HG02840 (cell line): ENCODE data around the gene GAS7.

ENCODE experiments used
- ATAC-seq: cut with Tn5 transposase; IDR thresholded peaks from one replicate; pipeline ENCODE4 v1.9.1; 2021; ENCODE audit warnings: mild to moderate bottlenecking, moderate library complexity, moderate number of reproducible peaks; ENCODE audit not compliant: unreplicated experiment, low FRiP score

GAS7 gene

DNA sequence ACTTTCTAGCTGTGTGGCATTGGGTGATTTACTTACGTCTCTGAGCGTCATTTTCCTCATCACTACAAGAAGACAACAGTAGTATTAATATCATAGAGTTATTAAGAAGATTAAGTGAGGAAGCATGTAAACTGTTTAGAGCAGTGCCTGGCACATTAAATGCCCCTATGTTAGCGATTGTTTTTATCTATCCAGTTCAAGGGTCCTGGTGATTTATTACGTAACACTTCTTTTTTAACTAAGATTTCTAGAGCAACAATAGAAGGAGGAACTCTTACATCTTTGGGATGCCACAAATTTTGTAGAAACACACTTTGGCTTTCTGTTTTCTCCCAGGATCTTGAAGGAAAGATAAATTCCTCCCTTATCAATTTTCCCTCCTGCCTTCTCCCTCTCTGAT, 3.3 kb upstream of the GAS7 start:
- no peak for ATAC-seq

DNA sequence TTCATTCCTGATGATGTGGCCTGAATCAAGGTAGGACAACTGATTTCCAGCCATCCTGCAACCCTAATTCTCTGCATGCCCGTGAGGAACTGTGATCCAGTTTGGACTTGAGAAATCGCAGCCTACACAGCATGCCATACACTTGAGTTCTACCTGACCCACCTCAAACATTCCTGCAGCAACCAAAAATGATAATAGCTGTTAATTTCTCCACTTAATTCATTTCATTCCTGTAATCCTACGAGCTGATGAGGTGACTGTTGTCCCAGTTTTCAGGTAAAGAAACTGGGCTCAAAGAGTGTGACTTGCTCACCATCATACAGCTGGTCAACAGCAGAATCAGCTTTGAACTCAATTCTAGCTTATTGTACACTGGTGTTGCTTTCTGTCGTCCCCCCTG, 2.2 kb upstream of the GAS7 start:
- no peak for ATAC-seq

DNA sequence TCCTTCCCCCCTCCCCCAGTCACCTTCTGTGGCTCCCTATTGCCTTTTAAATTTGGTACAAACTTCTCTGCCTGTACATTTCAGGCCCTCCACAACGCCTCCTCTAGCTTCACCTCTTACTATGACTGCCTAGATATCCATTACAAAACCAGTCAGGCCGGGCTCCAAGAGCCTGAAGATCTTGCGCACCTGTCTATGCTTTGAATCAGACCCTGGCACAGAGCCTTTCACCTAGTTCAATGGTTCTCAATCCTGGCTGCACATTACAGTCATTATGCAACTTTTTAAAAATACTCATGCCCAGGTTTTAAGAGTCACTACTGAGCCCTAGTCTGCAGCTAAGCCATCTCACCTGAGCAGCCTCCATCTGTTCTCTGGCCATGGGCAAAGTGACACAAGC, 1.6 kb upstream of the GAS7 start:
- no peak for ATAC-seq

DNA sequence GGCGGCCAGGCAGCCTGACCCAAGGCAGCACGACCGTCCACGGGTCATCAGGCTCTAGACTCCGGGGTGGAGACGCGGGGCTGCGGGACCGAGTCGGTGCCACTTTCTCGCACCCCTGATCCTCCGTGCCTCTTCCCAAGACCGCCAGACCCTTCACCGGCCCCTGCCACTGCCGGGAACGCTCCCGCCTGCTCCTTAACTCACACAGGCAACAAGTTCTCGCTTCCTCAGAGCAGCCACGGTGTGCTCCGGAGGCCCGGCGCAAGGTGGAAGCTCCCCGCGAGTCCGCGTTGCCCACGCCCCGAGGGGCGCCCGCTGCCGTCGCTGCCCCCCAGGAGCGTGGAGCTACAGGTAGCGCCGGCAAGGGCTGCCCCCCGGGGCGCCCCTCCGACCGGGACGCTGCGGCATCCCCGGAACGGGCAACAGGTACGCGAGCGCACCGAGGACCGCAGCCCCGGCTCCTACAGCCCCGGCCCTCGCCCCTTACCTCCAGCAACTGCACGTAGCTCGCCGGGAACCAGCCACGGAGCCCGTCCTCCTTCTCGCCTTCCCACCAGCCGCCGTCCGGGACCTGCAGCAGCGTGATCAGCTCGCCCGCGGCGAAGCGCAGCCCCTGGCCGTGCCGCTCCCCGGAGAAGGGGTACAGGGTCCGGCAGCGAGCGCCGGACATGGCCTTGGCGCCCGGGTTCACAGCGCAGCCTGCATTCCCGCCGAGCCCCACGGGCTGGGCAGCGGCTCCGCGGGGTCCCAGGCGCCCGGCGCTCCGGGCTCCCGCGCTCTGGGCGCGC, 491 bp downstream of the GAS7 start:
- no peak for ATAC-seq

DNA sequence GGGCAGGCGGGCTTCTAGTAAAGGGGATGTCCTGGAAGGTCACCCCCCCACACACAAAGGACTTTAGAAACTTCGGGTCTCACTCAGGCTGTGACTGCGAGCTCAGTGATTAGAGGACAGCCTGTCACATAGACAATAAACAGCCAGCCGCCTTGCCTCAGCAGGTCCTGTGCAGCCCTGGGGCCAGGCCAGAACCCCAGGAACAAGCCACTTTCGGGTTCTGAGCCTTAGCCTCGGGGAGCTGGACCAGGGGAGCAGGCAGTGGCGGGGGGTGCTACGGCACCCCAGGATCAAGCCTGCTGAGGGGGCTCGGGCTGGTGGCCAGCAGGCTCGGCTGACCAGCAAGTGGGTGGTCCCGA, 1.1 kb downstream of the GAS7 start:
- ATAC-seq: no peak

DNA sequence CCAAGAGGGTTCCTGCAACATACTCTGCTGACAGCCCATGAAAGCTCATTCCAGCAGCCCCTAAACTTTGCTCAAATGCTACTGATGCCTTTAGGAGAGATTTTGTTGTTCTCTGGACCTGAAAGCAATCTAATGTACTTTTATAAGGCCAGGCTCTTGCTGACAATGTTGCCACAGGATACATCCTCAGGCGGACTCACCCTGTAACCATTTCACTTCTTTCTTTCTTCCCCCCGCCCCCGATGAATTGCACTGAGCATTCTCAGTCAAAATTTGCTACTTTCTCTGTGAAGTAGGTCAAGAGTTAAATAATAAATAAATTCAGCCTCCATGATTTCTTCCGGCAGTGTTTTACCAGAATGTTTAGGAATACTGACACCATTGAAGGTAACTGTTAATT, 1.5 kb downstream of the GAS7 start:
- no peak for ATAC-seq

DNA sequence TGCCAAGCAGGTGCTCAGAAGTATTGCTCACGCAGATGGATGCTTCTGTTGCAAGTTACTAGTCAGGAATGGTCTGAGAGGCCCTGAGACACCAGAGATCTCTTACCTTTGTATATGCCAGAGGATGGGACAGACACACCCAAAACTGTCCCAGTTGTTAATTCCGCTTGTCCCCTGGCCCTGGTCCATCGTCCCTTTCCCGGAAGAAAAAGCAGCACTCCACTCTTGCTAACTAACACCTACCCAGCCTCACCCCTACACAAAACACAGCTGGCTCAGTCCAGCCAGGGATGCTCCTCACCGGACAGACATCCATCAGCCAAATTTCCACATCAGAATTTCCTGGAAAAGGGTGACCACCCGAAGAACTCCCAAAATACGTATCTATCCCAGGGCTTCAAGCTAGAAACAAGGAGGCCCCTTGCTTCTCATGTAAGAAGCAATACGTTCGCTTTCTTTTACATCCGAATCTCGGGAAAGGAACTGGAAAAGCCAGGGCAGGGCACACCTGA, 2.0 kb downstream of the GAS7 start:
- no peak for ATAC-seq

DNA sequence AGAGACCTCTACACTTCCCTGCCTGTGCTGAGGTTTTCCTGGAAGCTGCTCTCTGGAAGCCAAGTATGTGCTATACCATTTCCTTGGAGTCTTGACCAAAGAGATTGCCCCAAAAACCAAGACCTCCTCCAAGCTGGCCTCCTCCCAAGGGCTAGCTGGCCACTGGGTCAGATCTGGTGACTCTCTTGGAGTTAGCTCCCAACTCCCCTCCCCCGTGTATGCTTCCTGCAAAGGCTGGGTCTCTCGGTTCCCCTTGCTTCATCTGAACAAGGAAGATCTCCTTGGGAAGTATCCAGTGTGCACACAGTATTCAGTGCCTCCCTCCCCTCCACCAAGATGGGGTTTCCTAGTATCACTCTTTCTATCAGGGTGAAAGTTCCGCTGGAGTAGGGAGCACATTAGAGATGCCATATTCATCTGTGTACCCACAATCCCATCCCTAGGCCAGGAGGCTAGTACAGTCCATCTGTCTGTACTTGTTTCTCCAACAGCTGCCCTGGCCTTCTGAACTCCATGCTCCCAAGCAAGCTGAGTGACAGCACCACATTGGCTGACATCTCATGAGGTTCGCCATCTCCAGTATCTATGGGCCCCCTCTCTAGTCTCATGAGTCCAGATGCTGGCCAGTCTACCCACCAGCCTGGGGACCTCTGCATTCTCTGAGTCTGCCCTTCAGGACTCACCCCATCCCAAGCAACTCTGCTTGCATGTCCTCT, 3.2 kb downstream of the GAS7 start:
- no peak for ATAC-seq

DNA sequence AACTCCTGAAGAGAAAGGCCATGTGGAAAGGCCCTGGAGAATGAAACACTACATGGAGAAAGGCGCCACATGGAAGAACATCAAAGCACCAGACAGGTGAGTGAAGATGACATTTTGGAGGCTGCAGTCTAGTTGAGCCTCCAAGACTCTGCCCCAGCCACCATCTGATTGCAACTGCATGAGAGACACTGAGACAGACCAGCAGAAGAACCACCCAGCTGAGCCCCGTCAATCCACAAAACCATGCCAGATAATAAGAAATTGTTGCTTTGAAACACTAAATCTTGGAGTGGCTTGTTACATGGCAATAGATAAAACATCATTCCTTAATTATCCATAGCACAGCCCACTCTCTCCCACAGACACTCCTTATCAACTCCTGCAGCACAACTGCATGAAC, 4.8 kb downstream of the GAS7 start:
- ATAC-seq: no peak

DNA sequence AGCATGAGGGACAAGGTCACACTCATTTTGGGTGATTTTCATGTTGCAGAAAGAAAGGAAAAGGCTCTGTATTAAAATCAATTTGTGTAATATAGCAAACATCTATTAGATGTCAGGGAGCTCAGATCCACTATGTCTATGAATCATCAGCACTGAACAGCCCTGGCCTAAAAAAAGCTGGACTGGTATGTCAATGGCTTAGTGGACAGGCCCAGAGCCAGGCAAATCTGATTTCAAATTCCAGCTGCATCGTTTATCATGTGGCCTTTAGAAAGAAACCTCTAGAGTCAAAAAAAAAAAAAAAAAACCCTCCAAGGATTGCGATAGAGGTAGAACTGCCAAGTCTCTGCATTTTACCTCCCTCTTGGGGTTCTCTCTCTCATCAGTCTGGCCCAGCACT, 5.4 kb downstream of the GAS7 start:
- no peak for ATAC-seq

DNA sequence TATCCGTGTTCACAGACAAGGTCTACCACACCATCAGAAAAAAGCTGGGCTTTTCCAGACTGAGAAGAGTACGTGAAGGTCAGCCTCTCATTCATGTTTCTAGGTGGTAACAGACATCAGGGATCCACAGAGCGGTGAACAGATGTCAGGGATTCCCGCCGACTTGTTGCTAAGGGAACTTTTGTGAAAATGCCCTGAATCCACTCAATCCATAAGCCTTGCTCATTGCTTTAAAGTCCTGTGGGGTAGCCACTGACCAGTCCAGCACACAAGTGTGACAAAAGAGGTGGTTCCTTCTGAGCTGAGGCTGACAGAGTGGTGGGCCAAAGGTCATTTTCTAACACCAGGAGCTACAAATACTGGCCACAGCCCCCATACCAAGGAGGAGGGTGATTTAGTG, 5.9 kb downstream of the GAS7 start:
- ATAC-seq: no peak

DNA sequence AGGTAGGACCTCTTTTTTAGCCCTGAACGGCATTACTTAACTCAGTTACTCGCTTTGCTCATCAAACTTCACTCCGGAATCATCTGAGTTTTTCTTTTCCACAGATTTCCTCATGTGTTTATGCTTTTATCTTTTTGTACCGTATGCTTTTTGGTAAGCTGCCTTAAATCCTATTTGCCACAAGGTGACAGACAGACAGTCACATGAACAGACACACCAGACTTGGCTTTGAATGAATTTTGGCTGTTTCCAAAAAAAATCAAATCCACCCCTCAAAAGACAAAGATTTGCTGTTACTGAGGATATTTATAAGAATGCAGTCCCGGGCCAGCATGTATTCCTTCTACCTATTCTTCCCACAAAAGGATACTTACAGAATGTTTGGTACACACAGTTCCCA, 10.9 kb downstream of the GAS7 start:
- ATAC-seq: no peak

DNA sequence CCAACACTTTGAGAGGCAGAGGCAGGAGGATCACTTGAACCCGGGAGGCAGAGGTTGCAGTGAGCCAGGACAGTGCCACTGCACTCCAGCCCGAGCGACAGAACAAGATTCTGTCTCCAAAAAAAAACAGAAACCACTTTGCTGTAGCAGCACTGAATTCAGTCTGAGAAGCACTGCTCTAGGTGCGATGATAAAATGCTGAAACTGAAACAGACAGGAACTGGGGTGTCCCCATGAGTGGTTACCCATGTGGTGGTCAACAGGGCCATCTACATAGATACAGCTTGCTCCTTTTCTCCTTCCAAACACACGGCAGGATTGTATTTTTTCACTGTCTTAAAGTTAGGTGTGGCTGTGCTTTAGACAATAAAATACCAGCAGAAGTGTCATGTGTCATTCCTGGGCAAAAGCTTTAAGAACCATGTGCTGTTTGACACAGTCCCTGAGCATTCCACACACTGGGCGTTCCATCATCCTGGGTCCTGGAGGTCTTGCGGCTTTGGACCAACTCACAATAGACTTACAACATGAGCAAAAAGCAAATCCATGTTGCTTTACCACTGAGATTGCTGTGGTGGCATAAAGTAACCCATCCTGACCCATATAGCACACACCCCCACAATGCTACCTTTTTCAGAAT, 11.5 kb downstream of the GAS7 start:
- ATAC-seq: no peak

DNA sequence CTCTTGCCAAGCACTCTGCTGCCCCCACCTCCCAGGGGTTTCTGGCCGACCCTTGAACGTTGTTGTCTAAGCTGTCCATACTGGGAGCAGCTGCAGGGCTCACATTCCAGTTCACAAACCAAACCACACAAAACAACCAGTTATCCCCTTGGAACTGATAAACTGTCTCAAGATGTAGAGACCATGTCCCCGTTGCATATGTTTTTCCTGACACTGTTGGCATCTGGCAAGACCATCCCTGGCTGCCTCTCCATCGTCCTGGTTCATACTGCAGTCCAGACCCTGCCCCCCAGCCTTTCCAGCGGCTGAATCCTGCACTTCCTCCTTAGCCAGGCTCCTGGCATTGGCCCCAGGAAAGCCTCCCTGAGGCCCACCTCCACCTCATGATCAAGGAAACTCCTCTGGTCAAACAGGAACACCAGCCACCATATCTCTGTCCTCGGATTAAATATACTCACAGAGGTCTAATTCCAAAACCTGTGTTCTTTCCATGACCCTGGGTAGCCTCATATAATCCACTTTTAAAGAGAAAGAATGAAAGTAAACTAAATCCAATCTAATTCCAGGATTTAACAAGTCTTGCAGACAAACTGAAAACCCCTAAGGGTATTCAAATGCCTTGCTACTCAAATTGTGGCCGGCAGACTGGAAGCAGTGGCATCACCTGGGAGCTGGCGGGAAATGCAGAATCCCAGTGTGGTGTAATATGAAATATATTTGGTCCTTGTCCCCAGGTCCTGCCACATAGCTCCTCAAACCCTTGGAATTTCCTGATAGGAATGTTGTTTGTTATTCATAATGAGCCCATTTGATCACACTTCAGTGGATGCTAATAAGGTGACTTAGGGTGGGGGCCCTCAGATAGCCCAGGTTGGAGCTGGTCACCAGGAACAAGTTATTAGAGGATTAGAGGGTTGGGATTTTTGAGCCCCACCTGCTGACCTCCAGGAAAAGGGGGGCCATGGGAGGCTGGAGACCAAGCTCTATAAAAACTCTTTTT, 14.2 kb downstream of the GAS7 start:
- no peak for ATAC-seq

DNA sequence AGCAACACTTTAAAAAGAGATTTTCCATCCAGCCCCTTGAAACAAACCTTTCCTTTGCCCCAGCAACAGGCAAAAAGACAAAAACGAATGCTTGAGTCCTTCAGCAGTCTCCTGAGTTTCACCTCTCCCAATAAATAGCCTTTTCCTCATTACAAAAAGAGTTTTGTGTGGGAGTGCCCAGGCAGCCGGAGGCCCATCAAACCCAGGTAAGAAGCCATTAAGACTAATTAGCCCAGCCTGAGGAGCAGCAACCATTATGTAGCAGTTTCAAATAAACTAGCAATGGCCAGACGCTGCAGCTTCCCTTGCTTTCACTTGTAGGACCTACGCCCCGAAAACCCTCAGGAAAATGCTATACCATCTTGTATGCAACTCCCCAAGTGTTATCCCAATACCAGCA, 15.6 kb downstream of the GAS7 start:
- ATAC-seq: no peak

DNA sequence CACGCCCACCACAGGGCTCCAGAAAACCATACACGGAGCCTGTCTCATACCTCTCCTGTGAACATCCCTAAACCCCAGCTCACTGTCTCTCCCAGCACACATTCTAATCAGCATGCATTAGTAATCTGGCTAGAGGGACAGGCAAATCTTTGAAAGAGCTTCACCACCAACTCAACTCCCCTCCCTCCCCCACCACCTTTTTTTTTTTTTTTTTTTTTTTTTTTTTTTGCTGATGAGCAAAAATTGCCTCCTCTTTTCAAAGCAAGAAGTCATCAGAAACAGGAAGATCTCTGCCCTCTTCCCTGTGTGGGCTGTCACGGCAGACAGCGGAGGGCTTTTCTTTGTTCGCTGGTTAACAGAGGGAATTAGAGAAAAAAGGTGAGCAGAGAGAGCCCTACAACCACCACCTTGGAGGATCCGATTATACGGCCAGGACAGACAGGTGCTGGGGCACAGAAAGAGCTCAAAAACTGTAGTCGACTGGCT, 19.9 kb downstream of the GAS7 start:
- ATAC-seq: no peak

DNA sequence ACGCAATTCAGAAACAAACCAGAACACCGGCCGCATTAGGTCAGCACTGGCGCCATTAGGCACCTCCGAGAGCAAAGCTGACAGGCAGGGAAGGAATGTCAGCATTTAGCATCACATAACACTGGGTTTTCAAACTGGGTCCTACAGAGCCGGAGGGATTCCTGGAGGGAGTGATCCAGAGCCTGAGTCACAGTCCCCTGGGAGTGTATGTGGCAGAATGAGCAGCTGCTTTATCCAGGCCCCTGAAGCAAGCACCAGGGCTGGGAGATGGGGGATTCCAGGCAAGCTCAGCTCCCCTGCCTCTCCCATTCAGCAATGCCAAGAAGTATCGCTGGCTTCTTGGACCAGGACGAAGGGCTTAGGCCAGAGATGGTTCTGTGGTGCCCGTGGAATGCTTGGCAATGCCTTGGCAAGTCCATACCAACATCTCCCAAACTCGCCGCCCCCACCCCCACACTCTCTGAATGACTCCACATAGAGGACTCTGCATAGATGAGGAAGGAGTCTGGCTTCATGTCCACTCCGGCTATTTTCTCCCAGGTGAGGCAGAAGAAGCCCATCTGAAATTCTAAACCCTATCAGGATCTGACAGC, 20.4 kb downstream of the GAS7 start:
- no peak for ATAC-seq

DNA sequence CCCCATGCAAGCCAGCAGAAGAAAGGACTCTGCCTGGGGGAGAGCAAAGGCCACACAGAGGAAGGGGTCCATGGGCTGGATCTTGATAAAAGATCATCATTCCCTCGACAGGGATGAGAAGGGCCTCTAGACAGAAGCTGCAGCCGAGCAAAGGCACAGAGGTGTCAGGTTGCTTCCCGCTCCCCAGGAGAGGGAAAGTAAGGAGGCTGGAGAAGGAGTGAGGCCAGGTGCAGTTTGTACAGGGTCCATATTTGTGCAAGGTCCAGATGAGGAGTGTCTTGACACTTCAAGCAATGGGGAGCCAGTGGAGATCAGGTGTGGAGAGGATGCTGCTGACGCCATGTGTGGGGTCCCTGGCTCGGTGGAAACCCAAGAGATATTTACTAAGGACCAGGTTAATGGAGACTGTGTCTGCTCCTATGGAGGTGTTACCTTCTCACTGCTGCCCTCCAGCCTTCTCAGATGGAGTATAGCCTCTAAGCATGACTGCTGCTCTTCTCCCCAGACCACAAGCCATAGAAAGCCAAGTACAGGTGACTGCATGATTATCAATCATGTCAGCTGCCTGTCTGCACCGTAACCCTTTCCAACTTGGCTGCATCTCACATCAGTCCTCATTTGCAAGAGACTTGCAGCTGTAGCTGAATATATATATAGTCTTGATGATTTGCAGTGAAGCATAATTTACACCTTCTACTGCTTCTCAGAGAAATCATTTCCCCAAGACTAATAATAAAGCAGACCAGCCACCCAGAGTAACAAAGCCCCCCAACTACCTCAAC, 21.1 kb downstream of the GAS7 start:
- ATAC-seq: no peak

DNA sequence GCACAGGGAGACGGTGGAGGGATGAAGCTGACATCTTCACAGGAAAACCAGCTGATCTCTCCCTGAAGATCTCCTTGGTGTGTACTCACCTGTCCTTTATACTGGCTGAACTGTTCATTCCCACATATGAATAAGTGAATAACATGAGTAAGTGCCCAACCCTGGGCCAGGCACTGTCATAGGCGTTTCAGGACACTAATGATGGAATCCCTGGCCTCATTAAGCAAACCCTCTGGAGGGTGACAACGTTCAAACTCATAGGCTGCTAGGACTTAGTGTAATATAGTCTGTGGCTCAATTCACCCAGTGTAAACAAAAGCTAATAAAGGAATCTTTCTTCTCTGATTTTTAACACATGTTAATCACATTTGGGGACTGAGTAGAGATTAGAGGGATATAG, 24.5 kb downstream of the GAS7 start:
- no peak for ATAC-seq
